Measurements from ENCODE around the gene CAMTA1. TPM values are rescaled to one million over a fixed set of nuclear protein-coding genes. Genes with fewer than 3 reads are reported as not detected.

Gene CAMTA1
- total and polyA plus RNA-seq, 2 experiments from 2014 or later: 213 to 341 TPM

DNA sequence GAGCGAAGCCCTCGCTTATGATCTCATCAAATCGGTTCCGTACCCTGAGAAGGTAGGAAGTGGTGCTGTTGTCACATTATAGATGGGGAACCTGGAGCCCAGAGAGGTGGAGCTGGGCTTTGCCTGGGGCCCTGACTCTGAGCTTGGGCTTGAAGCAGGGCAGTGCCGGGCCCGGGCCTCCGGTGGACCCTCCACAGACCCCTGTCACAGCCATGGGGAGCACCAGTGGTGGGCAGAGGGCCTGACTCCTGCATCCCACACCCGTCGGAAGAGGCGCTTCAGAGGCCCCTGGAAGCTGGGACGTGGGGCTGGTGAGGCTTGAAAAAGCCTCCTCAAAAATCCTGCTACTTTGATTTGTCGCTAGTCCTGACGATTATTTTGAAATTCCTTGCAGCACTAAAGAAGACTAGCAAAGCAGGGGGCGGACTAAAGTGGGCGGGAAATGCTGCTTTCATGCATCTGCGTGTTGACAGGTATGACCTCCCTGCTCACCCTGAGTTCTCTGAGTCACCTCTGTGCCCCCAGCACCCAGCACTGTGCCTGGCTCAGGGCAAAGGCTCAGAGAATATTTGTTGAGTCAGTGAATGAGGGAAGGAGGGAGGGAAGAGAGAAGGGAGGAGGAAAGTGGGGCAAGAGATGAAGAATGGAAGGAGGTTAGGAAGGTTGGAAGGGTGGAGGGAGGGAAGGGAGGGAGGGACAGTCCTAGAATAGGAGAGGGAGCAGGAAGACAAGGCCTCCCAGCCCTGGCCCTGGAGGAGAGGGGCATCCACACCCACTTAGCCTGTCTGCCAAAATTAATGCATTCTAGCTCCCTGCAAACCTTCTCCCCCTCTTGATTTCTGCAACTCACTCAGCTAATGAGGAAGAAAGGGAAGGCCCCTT is 723.0 kb downstream of the CAMTA1 start:
- TF ChIP-seq, protein P1, sequence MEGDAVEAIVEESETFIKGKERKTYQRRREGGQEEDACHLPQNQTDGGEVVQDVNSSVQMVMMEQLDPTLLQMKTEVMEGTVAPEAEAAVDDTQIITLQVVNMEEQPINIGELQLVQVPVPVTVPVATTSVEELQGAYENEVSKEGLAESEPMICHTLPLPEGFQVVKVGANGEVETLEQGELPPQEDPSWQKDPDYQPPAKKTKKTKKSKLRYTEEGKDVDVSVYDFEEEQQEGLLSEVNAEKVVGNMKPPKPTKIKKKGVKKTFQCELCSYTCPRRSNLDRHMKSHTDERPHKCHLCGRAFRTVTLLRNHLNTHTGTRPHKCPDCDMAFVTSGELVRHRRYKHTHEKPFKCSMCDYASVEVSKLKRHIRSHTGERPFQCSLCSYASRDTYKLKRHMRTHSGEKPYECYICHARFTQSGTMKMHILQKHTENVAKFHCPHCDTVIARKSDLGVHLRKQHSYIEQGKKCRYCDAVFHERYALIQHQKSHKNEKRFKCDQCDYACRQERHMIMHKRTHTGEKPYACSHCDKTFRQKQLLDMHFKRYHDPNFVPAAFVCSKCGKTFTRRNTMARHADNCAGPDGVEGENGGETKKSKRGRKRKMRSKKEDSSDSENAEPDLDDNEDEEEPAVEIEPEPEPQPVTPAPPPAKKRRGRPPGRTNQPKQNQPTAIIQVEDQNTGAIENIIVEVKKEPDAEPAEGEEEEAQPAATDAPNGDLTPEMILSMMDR (IDR thresholded peaks at IDR 0.05; ENCODE audit: low read depth, low read length): no peak
- Histone ChIP-seq H3K27me3 (no peaks in the 10 kb centered on the region), H3K36me3 (no peaks in the 10 kb centered on the region), H3K27ac (peak overlapping the region; percentile 78), H3K4me1 (ENCODE audit: low read depth) (peaks cover 35% of the 10 kb centered on the region), H3K4me3 (no peak overlapping the region), H3K9me3 (ENCODE audit: low read depth) (no peaks in the 10 kb centered on the region)
- peak in 1 of 2 donors; percentile 48 for DNase-seq (ENCODE audit: low read depth in 1 of 2, low spot score in 1 of 2)

DNA sequence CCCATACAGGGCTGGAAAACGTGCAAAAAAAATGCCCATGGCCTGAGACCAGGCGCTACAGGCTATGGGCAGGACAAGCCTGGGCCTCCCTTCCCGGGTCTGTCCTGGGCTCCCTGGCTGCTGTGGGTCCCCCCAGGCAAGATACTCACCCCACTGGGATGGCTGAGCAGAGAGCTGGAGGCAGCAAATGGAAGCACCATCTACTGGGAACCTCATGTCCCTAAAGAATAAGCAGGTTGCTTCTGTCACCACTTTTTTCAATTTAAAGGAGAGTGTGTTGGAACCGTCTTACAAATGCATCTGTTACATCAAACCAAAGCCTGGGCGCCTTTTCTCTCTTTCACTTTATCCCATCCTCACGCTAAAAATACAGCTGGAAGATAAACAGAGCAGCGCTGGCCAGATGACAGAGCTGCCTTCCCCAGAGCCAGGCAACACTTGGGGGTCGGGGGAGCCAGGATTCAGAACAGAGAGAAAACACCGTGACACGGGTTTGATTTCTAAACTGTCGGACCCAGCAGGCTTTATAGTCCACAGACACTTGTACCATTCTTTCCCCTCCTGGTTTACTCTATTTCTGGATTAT is 723.8 kb downstream of the CAMTA1 start:
- TF ChIP-seq, protein P1 (IDR thresholded peaks at IDR 0.05; ENCODE audit: low read depth, low read length): no peak
- Histone ChIP-seq H3K4me3 (no peak overlapping the region), H3K36me3 (no peaks in the 10 kb centered on the region), H3K4me1 (ENCODE audit: low read depth) (peaks cover 35% of the 10 kb centered on the region), H3K27me3 (no peaks in the 10 kb centered on the region), H3K9me3 (ENCODE audit: low read depth) (no peaks in the 10 kb centered on the region), H3K27ac (peak overlapping the region; percentile 78)
- DNase-seq (ENCODE audit: low read depth in 1 of 2, low spot score in 1 of 2): peak in 1 of 2 donors; percentile 42

DNA sequence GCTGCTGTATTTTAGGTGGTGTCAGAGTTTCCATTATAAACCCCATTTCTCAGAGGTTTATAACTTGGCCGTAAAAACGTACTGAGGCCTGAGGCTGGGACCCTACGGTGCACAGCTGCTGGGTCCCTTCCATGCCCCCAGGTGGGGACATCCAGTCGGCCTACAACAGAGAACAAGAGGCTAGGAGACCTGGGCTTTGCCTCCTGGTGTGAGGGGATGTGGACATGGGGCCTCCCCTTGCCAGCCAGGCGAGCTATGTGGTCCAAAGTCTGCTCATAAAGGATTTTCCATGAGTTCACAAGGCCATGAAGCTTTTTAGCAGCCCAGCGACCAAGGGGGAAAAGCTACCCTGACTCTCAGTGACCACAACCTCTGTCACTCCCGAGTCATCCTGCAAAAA is 724.3 kb downstream of the CAMTA1 start:
- Histone ChIP-seq H3K4me3 (no peak overlapping the region), H3K27me3 (no peaks in the 10 kb centered on the region), H3K9me3 (ENCODE audit: low read depth) (no peaks in the 10 kb centered on the region), H3K36me3 (no peaks in the 10 kb centered on the region), H3K4me1 (ENCODE audit: low read depth) (peaks cover 35% of the 10 kb centered on the region), H3K27ac (peak overlapping the region; percentile 78)
- TF ChIP-seq, protein P1 (IDR thresholded peaks at IDR 0.05; ENCODE audit: low read depth, low read length): no peak
- no peak for DNase-seq (ENCODE audit: low read depth in 1 of 2, low spot score in 1 of 2)

DNA sequence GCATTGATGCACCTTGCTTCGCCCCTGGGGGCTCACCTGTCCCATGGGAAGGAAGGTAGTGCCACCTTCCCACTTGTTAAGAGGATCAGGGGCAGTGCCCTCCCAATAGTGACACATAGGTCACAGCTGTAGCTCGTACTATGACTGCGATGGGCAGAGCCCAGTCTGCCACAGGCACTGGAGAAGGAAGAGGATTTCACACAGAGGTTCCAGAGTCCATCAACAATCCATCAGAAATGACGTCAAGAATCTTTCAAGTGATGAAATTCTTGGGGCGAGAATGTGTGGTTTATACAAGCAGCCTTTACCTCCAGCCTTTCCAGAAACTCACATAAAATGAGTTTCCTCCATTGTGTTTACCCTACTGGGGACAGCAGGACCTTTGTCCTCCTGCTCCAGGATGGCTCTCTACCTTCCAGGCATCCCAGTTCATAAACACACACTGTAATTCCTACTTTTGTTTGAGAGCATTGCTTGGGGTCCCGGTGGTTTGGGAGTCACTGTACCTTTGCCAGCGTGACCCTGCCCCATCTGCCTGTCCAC is 725.2 kb downstream of the CAMTA1 start:
- no peak overlapping the region for H3K4me3 ChIP-seq
- no peaks in the 10 kb centered on the region for H3K36me3 ChIP-seq
- no peak for DNase-seq (ENCODE audit: low read depth in 1 of 2, low spot score in 1 of 2)
- no peaks in the 10 kb centered on the region for H3K9me3 ChIP-seq (ENCODE audit: low read depth)
- H3K27me3 ChIP-seq: no peaks in the 10 kb centered on the region
- peaks cover 35% of the 10 kb centered on the region for H3K4me1 ChIP-seq (ENCODE audit: low read depth)
- TF ChIP-seq, protein P1 (IDR thresholded peaks at IDR 0.05; ENCODE audit: low read depth, low read length): no peak
- H3K27ac ChIP-seq: peak overlapping the region; percentile 78

DNA sequence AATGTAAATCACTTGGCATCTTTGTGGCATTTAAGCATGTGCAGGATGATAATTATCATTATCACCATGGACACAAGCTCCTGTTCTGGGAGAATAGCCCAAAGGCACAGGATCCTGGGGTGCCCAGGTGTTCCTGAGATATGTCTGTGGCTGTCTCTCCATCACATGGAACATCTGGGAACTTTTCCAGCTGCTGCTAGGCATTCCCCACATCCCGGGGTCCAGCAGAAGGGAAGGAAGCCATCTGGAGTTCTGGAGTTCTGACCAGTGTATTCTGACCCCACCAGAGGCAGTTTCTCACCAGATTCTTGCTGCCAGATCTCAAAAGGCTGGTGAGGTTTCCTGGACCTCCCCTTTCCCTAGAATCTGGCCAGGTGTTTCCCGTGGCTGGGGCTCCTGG is 726.1 kb downstream of the CAMTA1 start:
- no peaks in the 10 kb centered on the region for H3K36me3 ChIP-seq

More for the DNA sequence above, 726.1 kb downstream of the CAMTA1 start:
- Histone ChIP-seq H3K27me3 (no peaks in the 10 kb centered on the region), H3K9me3 (ENCODE audit: low read depth) (no peaks in the 10 kb centered on the region), H3K4me1 (ENCODE audit: low read depth) (peaks cover 37% of the 10 kb centered on the region), H3K4me3 (no peak overlapping the region), H3K27ac (no peak overlapping the region)
- TF ChIP-seq, protein P1 (IDR thresholded peaks at IDR 0.05; ENCODE audit: low read depth, low read length): no peak
- no peak for DNase-seq (ENCODE audit: low read depth in 1 of 2, low spot score in 1 of 2)

Measured in cardiac muscle cell (in vitro differentiated cells and primary cell).